ENCODE measurements around the gene ATP5F1E.
"Not testable (repeated sequence)": the region's sequence is repeated elsewhere in the genome, so short reads cannot be mapped to it uniquely, and the experiment has no call there.

Gene ATP5F1E

DNA sequence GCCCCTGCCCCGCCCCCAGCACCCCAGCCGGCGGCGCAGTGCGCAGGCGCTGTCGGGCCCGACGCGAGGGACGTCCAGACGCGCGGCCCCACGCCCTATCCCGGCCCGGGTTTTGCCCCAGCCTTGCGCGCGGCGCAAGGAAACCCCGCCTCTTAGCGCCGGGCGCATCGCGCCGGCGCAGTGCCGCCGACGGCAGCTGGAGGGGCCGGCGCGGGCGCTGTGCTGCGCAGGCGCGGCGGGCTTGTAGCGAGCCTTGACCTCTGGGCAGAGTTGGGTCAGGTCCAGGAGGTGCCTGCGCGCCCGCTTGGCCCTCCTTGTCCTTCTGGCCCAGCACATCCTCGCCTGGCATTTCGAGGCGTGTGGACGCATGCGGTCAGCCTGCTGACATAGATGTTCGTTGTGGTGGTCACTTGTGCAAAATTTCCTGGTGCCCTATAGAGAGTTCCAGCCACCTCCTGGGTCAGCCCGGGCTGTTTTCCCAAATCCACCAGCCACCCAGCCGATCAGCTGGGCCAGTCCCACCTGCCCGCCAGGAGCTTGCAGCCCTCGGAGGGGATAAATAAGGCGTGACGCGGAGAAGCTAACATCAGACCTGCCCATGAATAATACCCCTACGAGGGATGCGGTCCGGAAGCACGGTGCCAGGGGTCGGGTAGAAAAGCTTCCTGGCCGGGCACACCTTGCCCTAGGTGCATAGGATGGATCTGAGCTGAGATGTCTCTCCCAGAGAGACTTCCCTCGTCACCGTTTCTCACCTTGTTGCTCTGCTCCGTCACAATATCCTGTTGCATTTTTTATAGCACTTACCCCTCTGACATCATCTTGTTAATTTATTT, 10.9 kb upstream of the ATP5F1E start:
- peak; percentile 96 for DNase-seq (ENCODE audit: low spot score)

DNA sequence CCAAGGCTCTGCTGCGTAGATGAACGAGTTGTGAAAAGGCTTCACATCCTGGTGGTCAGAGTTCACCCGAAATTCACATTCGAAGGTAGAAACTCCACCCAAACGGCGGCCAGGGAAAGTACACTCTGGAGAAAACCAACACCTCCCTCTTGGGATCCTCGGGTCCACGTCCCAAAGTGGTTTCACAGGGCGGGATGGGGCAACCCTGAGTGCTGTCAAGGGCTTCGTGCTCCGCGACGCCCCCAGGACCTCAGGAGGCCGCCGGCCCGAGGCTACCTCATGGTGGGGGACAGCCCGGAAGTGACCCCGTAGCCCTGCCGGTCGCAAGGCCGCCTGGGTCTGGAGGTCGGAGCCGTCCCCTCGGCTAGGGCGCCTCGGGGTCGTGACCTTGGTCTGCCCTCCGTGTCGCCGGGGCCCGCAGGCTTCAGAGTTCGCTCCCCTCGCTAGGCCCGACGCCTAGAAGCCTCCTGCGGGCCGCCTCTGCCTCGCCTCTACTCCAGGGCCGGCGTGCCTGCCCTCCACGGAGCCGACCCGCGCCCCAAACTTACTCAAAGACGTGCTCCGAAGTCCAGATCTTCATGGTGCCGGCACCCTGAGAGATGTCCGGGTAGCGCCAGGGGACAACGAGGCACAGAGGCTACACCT, 10.1 kb upstream of the ATP5F1E start, which contains the start of gene PRELID3B:
Gene PRELID3B (minus strand): TSS at position 636 of the 645 bp plus-strand sequence. CDS start 56 bp downstream, at position 580.
- peak; percentile 37 for DNase-seq (ENCODE audit: low spot score)

DNA sequence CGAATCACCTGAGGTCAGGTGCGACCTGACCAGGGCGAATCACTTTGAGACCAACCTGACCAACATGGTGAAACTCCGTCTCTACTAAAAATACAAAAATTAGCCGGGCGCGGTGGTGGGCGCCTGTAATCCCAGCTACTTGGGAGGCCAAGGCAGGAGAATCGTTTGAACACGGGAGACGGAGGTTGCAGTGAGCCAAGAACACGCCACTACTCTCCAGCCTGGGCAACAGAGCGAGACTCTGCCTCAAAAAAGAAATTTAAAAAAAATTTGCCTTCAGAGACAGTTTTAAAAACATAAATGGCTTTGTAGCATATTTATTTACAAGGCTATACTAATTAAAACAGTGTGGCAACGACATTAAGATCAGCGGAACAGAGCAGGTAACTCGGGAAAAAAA, 9.4 kb upstream of the ATP5F1E start:
- not testable (repeated sequence) for DNase-seq (ENCODE audit: low spot score)

DNA sequence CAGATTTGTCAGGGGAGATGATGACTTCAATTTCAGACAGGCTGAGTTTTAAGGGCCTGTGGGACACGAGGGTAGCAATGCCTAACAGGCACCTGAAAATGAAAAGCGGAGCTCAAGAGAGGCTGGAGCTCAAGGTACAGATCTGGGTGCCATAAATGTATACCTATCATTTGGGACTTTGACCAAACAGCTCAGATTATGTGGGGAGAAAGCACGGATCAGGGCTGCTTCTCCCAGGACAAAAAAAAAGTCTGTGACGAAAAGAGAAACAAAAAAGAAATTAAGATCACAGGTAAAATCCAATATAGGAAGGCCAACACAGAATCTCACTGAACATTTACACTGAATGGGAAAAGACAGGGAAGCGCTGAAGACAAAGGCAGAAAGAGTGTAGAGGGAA, 8.5 kb upstream of the ATP5F1E start:
- no peak for DNase-seq (ENCODE audit: low spot score)

DNA sequence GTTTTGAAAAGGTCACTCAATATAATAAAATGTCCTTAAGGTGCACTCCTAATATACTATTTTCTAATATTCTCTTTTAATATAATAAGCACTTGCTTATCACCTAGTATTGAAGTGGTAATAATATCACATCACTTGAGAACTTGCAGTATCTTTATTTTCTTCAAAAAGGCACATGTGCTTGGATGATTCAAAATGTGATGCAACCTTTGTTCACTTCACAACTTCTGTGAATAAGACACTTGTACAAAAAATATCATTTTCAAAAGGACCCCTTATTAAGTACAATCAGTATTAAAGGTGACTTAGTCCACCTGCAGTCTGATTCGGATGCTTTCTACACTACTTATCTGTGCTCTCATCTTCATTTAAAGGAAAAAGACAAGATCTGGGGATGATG, 7.1 kb upstream of the ATP5F1E start:
- DNase-seq (ENCODE audit: low spot score): no peak

DNA sequence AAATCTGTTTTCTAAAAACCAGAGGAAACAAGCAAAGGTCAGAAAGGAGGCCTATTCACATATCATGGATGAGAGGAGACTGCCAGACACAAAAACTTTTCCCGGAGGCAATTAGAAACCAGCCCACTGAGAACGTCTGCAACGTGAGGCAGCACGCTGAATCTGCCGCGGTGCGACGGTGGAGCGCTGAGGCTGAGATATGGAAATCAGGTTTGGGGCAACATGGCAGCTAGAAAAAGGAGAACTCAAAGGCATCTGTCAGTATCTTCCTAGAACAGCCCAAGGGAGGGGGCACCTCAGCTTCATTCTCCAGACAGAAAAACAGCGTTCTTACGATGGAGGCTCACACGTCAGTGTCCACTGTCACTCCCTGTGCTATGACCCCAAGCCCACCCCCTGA, 5.3 kb upstream of the ATP5F1E start:
- DNase-seq (ENCODE audit: low spot score): no peak

DNA sequence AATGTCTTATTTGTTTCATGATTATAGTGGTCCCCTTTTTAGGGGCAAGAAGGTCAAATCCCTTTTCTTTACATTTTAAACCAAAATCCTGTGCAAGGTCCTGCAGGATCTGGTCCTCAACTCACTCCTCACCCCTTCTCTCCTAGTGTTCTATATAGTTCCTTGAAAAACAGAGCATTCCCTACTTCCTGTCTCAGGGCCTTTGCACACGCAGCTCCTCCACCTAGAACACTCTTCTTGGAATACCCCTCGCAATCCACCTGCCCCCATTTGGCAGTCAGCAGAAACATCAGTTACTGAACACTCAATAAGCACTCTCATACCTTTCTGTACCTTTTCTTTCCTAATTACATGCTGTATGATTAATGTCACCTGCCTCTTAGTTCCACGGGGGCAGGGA, 3.2 kb upstream of the ATP5F1E start:
- no peak for DNase-seq (ENCODE audit: low spot score)

DNA sequence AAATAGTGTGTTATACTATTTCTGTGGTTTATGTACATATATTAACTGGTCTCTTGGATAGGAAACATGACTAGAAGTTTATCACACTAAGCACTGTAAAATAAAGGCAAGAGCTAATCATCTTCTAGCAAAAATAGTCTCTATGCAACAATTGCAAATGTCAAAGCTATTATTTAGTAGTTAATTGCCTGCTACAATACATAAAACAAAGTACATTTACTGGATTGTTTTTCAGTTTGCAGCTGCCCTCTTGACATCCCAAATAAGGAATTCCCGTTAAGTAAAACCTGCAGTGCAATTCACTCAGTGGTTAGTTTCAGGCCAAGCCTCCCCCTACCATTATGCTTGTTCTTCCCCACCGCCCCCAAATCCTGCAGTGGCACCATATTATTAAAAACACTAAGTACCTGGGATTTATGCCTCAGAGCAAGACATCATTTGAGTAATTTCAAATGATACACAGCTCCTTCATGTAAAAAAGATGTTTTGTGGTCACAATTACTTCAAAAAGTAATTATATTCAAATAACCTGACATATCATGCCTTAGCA, 1.6 kb upstream of the ATP5F1E start:
- DNase-seq (ENCODE audit: low spot score): no peak

DNA sequence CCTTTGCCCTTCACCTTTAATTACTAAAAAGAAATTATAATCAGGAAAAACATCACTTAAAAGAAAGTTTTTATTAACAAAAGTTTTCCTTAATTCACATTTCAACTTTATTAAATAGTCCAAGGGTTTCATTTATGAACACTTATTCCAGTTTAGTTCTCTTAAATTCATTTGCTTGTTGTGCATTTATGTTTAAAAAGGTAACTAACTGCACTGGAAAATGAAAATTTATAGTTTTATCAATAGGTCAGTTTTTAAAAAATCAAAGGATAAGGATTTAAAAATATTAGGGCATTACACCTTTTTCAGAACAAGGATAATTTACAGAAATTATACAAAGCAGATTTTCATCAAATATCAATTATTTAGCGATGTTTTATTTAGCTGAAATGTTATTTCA, 958 bp upstream of the ATP5F1E start:
- DNase-seq (ENCODE audit: low spot score): no peak

DNA sequence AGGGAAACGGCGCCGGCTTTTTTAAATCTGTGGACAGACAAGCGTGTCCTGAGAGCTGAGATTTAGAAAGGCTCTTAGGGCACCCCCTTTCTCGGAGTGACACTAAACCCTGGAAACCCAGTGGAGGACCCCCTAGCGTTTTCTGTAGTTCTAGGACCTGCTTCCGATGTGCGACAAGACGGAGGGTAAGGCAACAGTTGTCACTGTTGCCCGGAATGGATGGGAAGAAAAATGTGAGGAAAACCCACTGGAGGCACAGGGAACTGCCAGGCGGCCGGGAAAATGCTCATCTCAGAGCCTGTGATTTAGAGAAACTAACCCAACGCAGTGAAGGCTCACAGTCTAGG, 551 bp upstream of the ATP5F1E start:
- DNase-seq (ENCODE audit: low spot score): no peak

DNA sequence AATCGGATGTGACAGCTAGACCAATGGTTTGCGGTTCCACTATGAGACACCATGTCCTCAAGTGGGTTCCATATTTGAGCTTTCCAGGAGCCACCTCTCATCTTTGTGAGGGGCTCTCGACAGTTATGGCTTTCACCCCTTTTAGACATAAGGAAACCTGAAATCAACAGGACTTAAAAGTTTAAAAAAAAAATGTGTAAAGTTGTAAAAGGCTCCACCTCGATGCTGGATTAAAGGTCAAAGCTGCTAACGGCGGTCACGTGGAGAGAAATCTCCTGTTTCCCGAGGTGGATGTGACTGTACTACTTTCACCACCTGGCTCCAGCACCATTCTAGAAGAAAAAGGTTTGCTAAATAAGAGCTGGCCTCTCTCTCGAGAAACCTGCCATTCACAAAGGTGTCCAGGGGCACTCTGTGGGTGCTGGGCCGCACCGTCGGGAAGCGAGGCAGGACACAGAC, 542 bp downstream of the ATP5F1E start:
- peak; percentile 14 for DNase-seq (ENCODE audit: low spot score)

DNA sequence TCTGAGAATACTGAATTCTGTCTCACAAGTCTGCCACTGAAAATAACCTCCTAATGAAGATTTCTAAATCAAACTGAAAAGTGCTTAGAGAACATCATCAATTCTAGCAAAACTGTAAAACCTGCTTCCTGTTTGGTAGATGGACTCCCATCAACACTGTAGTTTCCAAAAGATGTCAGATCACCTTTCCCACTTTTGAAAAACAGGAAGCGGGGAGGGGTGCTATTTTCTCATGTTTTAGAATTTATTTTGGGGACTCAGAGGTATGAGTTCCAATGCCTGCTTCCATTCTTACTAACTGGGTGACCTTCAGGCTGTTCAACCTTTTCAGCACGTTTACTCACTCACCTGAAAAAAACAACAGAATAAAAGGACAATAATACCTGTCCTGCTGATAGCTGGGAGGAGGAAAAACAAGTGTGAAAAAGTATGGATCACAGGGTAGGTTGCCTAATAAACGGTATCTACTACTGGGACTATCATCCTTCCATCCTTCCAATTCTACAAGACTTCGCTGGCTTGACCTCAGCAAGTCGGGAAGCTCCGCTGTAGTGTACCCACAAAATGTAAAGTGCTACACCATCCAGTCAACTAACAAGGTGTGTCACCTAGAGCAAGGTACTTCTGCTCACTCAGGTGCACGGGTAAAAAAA, 1.1 kb downstream of the ATP5F1E start:
- DNase-seq (ENCODE audit: low spot score): no peak

DNA sequence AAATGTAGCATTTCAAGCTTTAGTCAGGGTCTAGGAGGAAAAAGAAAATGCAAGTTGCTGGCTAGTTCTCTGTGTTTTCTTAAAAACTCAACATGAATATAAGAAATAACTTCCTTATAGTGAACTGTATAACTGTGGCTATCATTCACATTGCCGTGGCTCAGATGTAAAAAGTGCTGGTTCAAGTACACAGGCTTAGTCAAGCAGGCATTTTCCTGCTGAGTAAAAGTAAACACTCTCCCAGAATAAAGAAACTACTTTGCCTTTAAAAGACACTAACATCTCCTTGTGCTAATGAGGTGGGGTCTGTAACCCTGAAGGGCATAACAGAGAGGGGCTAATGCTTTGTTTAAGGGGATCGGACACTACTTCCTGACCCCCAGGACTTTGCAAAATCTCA, 3.3 kb downstream of the ATP5F1E start:
- peak; percentile 24 for DNase-seq (ENCODE audit: low spot score)

DNA sequence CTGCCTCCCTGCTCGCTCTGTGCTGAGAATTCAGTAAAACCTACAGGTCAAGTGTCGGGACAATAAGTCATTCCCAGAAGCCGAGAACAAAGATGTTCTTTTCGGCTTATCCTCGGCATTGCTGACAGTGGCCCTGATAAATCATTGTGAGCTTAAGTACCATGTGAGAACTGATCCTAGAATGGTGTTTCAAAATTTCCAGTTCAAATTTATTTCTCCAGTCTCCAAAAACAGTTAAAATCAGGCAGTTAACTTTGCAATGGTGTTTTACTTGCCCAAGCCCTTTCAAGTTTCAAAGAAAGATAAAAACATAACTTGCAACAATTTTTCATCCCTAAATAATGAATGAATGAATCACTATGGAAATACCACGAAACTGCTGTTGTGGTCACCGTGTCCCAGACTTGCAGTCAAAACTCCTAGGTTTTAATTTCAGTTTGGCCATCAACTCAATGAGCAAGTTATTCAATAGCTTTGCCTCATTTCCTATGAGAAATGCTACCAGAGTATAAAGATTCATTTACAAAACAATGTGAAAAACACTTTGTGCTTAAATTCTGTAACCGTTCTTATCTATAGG, 4.3 kb downstream of the ATP5F1E start:
- DNase-seq (ENCODE audit: low spot score): peak; percentile 42

DNA sequence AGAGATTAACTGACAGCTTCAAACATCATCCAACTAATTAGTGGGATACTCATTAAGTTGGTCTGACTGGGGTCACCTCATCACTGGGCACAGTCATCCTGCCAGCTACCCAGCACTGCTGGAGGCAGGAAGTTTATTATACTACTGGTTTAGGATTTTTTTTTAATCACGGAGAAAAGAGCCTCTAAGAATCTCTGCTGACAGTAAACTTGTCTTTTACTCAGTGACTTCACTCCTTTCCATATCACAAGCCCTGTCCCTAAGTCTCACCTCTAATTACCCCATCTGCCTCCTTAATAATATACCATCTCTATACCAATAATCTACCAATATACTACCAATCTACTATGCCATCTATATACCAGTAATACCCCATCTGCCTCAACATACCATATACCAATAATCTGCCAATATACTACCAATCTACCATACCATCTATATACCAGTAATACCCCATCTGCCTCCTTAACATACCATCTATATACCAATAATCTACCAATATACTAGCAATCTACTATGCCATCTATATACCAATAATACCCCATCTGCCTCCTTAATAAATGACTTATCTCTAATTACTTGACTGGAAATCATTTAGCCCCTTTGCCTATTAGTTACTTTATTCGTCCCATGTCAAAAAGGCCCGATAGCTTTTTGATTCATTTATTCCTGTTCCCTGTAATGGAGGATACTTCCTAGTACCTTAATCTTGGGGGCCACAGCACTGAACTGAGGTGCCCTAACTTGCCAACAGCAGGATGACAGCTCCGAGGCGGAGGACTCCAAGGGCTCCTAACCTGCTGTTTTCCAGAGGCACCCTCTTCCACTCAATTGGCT, 5.0 kb downstream of the ATP5F1E start:
- DNase-seq (ENCODE audit: low spot score): no peak

DNA sequence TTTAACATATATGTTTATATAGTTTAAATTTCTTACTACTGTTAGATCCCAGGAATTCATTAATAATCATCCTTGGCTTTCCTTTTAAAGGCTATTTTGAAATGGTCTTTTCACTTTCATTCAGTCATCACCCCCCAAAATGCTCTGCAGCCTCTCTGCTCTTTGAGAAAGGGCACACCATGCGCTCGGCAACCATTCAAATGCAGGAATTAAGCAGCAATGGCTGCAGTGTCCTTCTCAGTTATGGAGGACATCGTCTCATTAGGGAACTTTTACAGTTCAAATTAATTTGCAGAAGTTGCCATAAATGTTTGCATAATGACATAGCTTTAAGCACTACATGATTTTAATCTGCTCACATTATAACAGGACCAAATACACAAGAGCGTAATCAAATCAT, 6.6 kb downstream of the ATP5F1E start:
- no peak for DNase-seq (ENCODE audit: low spot score)

DNA sequence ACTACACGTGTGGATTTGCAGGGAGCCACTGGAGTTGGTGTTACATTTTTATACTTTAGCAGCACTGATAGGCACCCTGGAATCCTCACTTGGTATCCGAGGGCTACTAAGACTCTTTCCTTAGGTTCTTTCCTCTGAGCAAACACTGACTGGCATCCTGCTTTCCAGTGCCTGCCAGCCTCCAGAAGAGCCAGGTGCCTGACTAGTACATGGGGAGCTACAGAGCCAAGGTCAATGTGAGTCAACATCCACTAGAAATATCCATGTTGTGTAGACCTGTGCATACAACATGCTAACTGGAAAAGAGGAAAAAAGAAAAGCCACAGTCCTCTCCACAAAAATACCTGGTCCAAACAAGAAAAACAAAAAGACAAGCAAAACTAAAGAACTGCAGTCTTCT, 7.0 kb downstream of the ATP5F1E start:
- no peak for DNase-seq (ENCODE audit: low spot score)

DNA sequence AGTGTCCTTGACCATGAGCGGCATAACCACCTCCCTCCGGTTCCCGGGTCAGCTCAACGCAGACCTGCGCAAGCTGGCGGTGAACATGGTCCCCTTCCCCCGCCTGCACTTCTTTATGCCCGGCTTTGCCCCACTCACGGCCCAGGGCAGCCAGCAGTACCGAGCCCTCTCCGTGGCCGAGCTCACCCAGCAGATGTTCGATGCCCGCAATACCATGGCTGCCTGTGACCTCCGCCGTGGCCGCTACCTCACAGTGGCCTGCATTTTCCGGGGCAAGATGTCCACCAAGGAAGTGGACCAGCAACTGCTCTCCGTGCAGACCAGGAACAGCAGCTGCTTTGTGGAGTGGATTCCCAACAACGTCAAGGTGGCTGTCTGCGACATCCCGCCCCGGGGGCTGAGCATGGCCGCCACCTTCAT, 8.0 kb downstream of the ATP5F1E start:
- no peak for DNase-seq (ENCODE audit: low spot score)

DNA sequence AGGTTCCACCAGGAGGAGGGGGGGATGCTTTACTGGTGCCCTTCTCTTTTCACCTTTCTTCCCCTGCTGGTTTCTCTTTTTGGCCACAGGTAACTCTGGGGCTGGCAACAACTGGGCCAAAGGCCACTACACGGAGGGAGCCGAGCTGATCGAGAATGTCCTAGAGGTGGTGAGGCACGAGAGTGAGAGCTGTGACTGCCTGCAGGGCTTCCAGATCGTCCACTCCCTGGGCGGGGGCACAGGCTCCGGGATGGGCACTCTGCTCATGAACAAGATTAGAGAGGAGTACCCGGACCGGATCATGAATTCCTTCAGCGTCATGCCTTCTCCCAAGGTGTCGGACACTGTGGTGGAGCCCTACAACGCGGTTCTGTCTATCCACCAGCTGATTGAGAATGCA, 8.5 kb downstream of the ATP5F1E start:
- no peak for DNase-seq (ENCODE audit: low spot score)

DNA sequence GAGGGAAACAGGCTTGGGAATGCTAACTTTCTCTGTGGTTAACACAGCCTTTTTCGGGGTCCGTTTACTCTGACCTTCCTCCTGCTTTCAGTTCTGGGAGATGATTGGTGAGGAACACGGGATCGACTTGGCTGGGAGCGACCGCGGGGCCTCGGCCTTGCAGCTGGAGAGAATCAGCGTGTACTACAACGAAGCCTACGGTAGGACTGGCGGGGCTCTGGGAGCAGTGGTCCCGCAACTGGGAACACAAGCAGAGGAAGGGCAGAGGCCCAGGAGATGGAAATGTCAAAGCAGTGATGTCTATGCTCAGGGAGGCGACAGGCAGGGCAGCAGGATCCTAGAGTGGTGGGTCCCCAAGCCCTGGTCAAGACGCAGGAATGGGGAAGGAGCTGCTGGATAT, 9.4 kb downstream of the ATP5F1E start:
- no peak for DNase-seq (ENCODE audit: low spot score)

DNA sequence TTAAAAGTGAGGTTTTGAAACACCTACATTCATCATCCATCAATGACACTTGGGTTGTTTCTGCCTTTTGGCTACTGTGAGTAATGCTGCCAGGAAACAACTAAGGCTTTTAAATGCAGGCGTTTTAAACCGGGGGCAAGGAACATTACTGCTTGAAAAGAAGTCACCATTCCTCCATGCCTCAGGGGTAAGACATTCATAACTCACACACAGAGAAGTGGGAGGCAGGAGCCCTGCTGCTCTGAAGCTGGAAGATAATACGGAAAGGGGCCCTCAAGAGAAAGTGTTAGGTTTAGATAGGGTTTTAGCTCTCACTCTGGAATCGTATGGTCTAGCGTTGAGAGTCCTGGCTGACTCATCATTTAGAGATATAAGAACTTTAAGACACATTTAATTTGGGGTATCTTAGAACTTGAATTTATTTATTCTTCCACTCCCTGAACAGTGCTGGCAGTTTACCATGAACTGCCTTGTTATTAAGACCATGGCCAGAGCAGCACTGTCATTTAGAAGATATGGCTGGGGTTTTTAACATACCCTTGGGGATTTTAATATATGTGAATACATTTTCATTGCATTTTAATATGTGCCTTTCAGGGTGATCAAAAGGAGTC, 11.1 kb downstream of the ATP5F1E start:
- DNase-seq (ENCODE audit: low spot score): peak; percentile 19

Data from kidney tubule cell (primary cell).